Gastrocnemius medialis (tissue), 4 donors: ENCODE measurements around the gene PRPF38A. TPM values are rescaled to one million over a fixed set of nuclear protein-coding genes. Genes with fewer than 3 reads are reported as not detected.

ENCODE experiments used
- ATAC-seq, 2 donors: fragments of 150-250 bp; one replicate each; pipeline ENCODE4 v1.9.1; 2016
- DNase-seq, 2 donors: peaks; one replicate each; pipeline ENCODE4 v3.0.0-alpha.2; 2019
- H3K27ac ChIP-seq, 4 donors: fragments of 200-600 bp; sonication (generic); 1 replicate in 1 of 4; 2 replicates in 3 of 4; pipeline ENCODE4 v1.5.1; 2016 to 2018; ENCODE audit warnings: mild to moderate bottlenecking in 2 of 4, moderate library complexity in 1 of 4
- H3K27me3 ChIP-seq, 3 donors: fragments of 200-600 bp; sonication (generic) in 2 of 3; 1 replicate in 1 of 3; 2 replicates in 2 of 3; pipeline versions ENCODE4 v1.5.1 to v1.6.0; 2016 to 2019; ENCODE audit warnings: mild to moderate bottlenecking in 1 of 3, moderate library complexity in 1 of 3
- H3K36me3 ChIP-seq, 2 donors: fragments of 200-600 bp; sonication (generic) in 1 of 2; one replicate each; pipeline ENCODE4 v1.5.1; 2017 to 2018
- H3K4me1 ChIP-seq, 2 donors: fragments of 200-600 bp; sonication (generic) in 1 of 2; one replicate each; pipeline ENCODE4 v1.5.1; 2016 to 2017; ENCODE audit warnings: mild to moderate bottlenecking in 2 of 2
- H3K4me3 ChIP-seq, 4 donors: fragments of 200-600 bp; sonication (generic) in 3 of 4; 1 replicate in 1 of 4; 2 replicates in 3 of 4; pipeline ENCODE4 v1.5.1; 2016 to 2019; ENCODE audit warnings: mild to moderate bottlenecking in 2 of 4
- H3K9me3 ChIP-seq, 3 donors: fragments of 200-600 bp; sonication (generic) in 2 of 3; 1 replicate in 1 of 3; 2 replicates in 2 of 3; pipeline ENCODE4 v1.5.1; 2016 to 2019
- POLR2A ChIP-seq, 2 donors: fragments of 450-650 bp; IDR thresholded peaks; one replicate each; pipeline ENCODE4 v1.6.1; 2017; ENCODE audit warnings: antibody characterized with exemption in 2 of 2, mild to moderate bottlenecking in 2 of 2, moderate library complexity in 2 of 2
- in situ Hi-C, 4 donors: fragments of 200-750 bp; cut with MboI; loops; one replicate each; pipeline versions ENCODE4 v1.15.0 to v1.8.0; 2017; ENCODE audit warnings: low sequenced_read_pairs in 4 of 4
- intact Hi-C: fragments of 100-400 bp; cut with DNase I; formaldehyde crosslinking; loops from one replicate; pipeline ENCODE4 v1.15.1; 2023; ENCODE audit warnings: low total_unique reads
- total RNA-seq, 4 donors: library from RNA; depleted of rRNA; stranded (reverse); fragments of >200 nt; gene quantifications; one replicate each; pipeline versions ENCODE4 v1.1.0 to v1.2.3, GENCODE V29; 2016
- TF ChIP-seq, protein P1 (sequence below), 5 experiments: fragments of 450-650 bp in 3 of 5; fragments of 200-600 bp in 2 of 5; sonication (generic) in 2 of 5; IDR thresholded peaks in 4 of 5; conservative IDR thresholded peaks in 1 of 5; 1 replicate in 4 of 5; 2 replicates in 1 of 5; pipeline ENCODE4 v1.5.1; 2016 to 2019; ENCODE audit warnings: antibody characterized with exemption in 5 of 5, mild to moderate bottlenecking in 3 of 5, moderate library complexity in 3 of 5

PRPF38A gene
- total RNA-seq, 4 donors from 2014 or later, result 3.0 to 8.2 (median 5.3) TPM

- Histone ChIP-seq H3K27ac (no peak overlapping the region), H3K9me3 (no peaks in the 10 kb centered on the region), H3K36me3 (peaks cover 0 to 87% of the 10 kb centered on the region in 2 donors), H3K4me1 (peaks cover 0 to 8% of the 10 kb centered on the region in 2 donors), H3K27me3 (no peaks in the 10 kb centered on the region), H3K4me3 (no peak overlapping the region)
- no peak for ATAC-seq
- in situ Hi-C loops (loop anchor here in 3 of 4 donors (25.0 kb wide), 1 partner anchor 270 kb away; the partner anchor contains the start of gene COA7 (in 3 of the 3)), intact Hi-C loops (no loop called here)
- DNase-seq, result no peak
- TF ChIP-seq, protein P1, sequence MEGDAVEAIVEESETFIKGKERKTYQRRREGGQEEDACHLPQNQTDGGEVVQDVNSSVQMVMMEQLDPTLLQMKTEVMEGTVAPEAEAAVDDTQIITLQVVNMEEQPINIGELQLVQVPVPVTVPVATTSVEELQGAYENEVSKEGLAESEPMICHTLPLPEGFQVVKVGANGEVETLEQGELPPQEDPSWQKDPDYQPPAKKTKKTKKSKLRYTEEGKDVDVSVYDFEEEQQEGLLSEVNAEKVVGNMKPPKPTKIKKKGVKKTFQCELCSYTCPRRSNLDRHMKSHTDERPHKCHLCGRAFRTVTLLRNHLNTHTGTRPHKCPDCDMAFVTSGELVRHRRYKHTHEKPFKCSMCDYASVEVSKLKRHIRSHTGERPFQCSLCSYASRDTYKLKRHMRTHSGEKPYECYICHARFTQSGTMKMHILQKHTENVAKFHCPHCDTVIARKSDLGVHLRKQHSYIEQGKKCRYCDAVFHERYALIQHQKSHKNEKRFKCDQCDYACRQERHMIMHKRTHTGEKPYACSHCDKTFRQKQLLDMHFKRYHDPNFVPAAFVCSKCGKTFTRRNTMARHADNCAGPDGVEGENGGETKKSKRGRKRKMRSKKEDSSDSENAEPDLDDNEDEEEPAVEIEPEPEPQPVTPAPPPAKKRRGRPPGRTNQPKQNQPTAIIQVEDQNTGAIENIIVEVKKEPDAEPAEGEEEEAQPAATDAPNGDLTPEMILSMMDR (IDR thresholded peaks at IDR 0.05 in 4 of 5, conservative IDR thresholded peaks at IDR 0.05 in 1 of 5), result no peak
- TF ChIP-seq POLR2A (IDR thresholded peaks at IDR 0.05), result no peak
Measured at GRCh38 chr1:52416811-52417210, 12.4 kb downstream of the PRPF38A start.

DNA sequence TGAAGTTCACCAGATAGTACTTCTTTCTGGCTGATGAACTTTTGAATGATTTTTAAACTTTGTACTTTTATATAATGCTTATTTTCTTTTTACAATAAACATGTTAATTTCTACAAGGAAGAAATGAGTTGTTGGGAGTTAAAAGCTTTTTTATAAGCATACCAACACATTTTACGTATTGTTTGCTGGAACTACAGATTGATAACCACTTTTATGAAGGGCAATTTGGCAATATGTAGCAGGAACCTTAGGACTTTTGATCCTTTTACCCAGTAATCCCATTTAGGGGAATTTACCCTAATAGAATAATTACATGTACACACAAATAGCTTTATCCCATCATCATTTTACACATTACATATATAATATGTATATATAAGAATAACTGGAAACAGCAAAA is 16.3 kb downstream of the PRPF38A start:
- intact Hi-C loops, result no loop called here
- H3K27me3 ChIP-seq, result no peaks in the 10 kb centered on the region
- no peak overlapping the region for H3K27ac ChIP-seq
- peaks cover 0 to 8% of the 10 kb centered on the region in 2 donors for H3K4me1 ChIP-seq
- no peak for DNase-seq
- no peak overlapping the region for H3K4me3 ChIP-seq
- no peak for ATAC-seq
- TF ChIP-seq POLR2A (IDR thresholded peaks at IDR 0.05), result no peak
- TF ChIP-seq, protein P1 (IDR thresholded peaks at IDR 0.05 in 4 of 5, conservative IDR thresholded peaks at IDR 0.05 in 1 of 5), result no peak
- in situ Hi-C loops, result loop anchor here in 3 of 4 donors (25.0 kb wide), 1 partner anchor 267 kb away; the partner anchor contains the start of gene COA7 (in 3 of the 3)
- H3K9me3 ChIP-seq, result no peaks in the 10 kb centered on the region
- H3K36me3 ChIP-seq, result peaks cover 2 to 69% of the 10 kb centered on the region in 2 donors

DNA sequence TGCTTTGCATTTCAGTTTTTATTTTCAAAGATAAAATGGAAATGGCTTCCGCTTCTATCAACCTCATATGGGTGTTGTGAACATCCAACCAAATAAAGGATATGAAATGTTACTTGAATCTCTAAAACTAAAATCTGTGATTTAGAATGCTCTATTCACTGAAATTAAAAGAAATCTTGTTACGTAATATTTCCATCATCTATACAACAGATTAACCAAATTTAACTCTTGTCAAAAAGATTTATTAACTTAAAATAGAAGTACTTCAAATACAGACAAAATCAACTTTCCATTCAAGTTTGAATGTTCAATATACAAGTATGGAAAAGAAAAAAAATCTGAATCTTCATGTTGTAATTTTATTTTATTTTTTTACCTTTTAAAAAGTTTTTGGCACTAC is 18.7 kb downstream of the PRPF38A start:
- peaks cover 2 to 50% of the 10 kb centered on the region in 2 donors for H3K36me3 ChIP-seq
- no peak overlapping the region for H3K27ac ChIP-seq
- in situ Hi-C loops, result loop anchor here in 3 of 4 donors (25.0 kb wide), 1 partner anchor 264 kb away; the partner anchor contains the start of gene COA7 (in 3 of the 3)
- intact Hi-C loops, result no loop called here
- H3K9me3 ChIP-seq, result no peaks in the 10 kb centered on the region
- DNase-seq (no peak), ATAC-seq (no peak)
- H3K27me3 ChIP-seq, result no peaks in the 10 kb centered on the region
- H3K4me3 ChIP-seq, result no peak overlapping the region
- TF ChIP-seq, protein P1 (IDR thresholded peaks at IDR 0.05 in 4 of 5, conservative IDR thresholded peaks at IDR 0.05 in 1 of 5), result no peak
- TF ChIP-seq POLR2A (IDR thresholded peaks at IDR 0.05), result no peak
- H3K4me1 ChIP-seq, result no peaks in the 10 kb centered on the region

DNA sequence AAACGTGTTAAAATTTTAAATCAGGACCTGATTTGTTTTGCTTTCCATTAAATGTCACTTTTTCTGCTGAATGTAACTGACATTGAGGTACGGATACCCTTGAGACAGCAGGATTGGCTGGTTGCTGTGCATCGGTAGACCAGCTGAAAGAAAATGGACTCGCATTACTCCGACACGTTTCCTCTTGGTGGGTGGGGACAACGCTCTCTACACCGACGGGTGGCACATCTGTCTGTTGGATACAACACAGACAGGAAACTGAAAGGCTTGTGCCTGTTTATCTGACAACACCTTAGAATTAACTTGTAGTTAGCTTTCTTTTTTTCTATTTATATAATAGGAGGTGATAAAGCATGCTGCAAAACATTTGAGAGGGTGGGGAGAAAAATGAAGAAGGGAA is 19.4 kb downstream of the PRPF38A start:
- H3K4me3 ChIP-seq, result no peak overlapping the region
- intact Hi-C loops (no loop called here), in situ Hi-C loops (loop anchor here in 3 of 4 donors (25.0 kb wide), 1 partner anchor 264 kb away; the partner anchor contains the start of gene COA7 (in 3 of the 3))
- DNase-seq, result no peak
- no peaks in the 10 kb centered on the region for H3K27me3 ChIP-seq
- H3K9me3 ChIP-seq, result no peaks in the 10 kb centered on the region
- no peak for ATAC-seq
- peaks cover 2 to 43% of the 10 kb centered on the region in 2 donors for H3K36me3 ChIP-seq
- peak overlapping the region in 1 of 4 donors; percentile 19 for H3K27ac ChIP-seq
- no peaks in the 10 kb centered on the region for H3K4me1 ChIP-seq
- TF ChIP-seq, protein P1 (IDR thresholded peaks at IDR 0.05 in 4 of 5, conservative IDR thresholded peaks at IDR 0.05 in 1 of 5), result no peak
- no peak for TF ChIP-seq POLR2A (IDR thresholded peaks at IDR 0.05)
